ENCODE measurements around the gene EIF2S3.
"Not testable (repeated sequence)": the region's sequence is repeated elsewhere in the genome, so short reads cannot be mapped to it uniquely, and the experiment has no call there.

EIF2S3 gene

DNA sequence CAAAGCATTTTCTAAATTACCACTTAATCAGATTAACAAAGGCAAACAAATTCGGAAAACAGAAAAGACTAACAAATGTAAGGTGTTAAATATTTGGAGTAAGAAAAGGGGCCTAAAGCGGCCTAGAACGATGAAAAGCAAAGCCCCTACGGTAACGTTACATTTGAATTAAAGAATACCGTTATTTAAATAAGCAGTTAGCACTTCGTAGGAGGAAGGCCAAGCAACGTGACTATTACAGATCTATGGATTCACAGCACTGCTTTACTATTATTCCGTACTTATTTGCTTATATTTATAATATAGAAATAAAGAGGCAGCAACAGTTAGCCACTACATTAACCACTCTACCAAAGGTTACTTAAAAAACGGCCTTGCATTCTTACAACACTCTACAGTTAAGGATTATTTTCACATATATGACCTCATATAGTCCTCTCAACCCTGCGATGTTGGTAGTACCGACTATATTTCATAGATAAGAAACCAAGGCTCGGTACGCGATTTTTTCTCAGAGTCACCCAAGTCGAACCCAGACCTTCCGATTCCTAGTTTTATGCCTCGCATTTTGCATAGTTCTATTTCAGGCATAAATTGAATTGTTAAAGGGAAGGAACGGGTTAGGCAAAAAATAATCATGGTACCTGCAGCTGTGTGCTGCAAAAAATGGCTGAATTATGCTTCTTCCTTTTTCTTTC lies 30.6 kb upstream of the EIF2S3 start:
- Histone ChIP-seq H3K27me3 (ENCODE audit: control insufficient read depth, insufficient read depth, low read length, poor library complexity, severe bottlenecking) (no peaks in the 10 kb centered on the region), H3K36me3 (ENCODE audit: control insufficient read depth, insufficient read depth, low read length) (no peaks in the 10 kb centered on the region), H3K4me1 (ENCODE audit: control insufficient read depth, insufficient read depth, low read length) (no peaks in the 10 kb centered on the region), H3K4me3 (ENCODE audit: insufficient read depth, low read depth, low read length) (peak overlapping the region; percentile 58), H3K27ac (ENCODE audit: insufficient read depth, low read depth, low read length, poor library complexity, severe bottlenecking) (no peak overlapping the region), H3K9me3 (ENCODE audit: control insufficient read depth, low read length) (no peaks in the 10 kb centered on the region)
- WGBS, 2 experiments, result 2 to 3% methylated on average over 9 to 17 of the region's 19 CpGs

- no peaks in the 10 kb centered on the region for H3K4me1 ChIP-seq (ENCODE audit: control insufficient read depth, insufficient read depth, low read length)
- no peaks in the 10 kb centered on the region for H3K36me3 ChIP-seq (ENCODE audit: control insufficient read depth, insufficient read depth, low read length)
- H3K4me3 ChIP-seq (ENCODE audit: insufficient read depth, low read depth, low read length), result peak overlapping the region; percentile 58
- WGBS, 2 experiments, result 0 to 1% methylated on average over 106 to 111 of the region's 111 CpGs
- peak overlapping the region; percentile 90 for H3K27ac ChIP-seq (ENCODE audit: insufficient read depth, low read depth, low read length, poor library complexity, severe bottlenecking)
- H3K9me3 ChIP-seq (ENCODE audit: control insufficient read depth, low read length), result no peaks in the 10 kb centered on the region
- peaks cover 4% of the 10 kb centered on the region for H3K27me3 ChIP-seq (ENCODE audit: control insufficient read depth, insufficient read depth, low read length, poor library complexity, severe bottlenecking)
These were observed 29.7 kb upstream of the EIF2S3 start for GRCh38 chrX:24024819-24025740.

DNA sequence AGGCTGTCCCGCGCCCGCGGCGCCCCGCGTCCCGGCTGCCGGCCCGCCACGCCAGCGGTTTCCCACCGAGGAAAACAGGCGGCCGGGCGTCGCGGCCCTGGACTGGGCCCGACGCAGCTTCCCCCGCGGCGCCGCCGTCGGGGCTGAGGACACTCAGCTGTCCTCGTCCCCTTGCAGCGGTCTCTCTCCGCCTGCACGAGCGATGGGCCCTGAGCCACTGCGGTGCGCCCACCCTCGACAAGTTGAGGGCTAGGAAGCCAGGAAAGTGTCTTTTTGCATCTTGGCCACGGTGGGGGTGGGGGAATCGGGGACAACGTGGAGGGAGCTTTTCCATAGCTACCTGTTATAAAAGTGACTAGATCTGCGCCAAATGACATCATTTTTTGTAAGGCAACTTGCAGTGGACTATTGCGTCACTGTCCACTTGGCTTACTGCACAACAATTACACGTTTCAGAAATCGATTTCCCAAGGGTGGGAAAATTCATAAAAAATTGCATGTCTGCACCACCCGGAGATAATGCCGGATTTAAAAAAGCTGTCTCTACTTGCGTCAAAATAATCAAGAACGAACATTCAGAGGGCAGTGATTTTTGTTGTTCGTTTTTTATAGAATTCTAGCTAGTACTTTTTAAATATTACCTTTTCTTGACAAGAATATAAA lies 28.9 kb upstream of the EIF2S3 start:
- WGBS, 2 experiments, result 6 to 7% methylated on average over 43 to 45 of the region's 46 CpGs
- Histone ChIP-seq H3K36me3 (ENCODE audit: control insufficient read depth, insufficient read depth, low read length) (no peaks in the 10 kb centered on the region), H3K27ac (ENCODE audit: insufficient read depth, low read depth, low read length, poor library complexity, severe bottlenecking) (peak overlapping the region; percentile 90), H3K27me3 (ENCODE audit: control insufficient read depth, insufficient read depth, low read length, poor library complexity, severe bottlenecking) (peaks cover 10% of the 10 kb centered on the region), H3K9me3 (ENCODE audit: control insufficient read depth, low read length) (no peaks in the 10 kb centered on the region), H3K4me1 (ENCODE audit: control insufficient read depth, insufficient read depth, low read length) (no peaks in the 10 kb centered on the region), H3K4me3 (ENCODE audit: insufficient read depth, low read depth, low read length) (peak overlapping the region; percentile 58)

GRCh38 chrX:24026432-24026831 lies 28.3 kb upstream of the EIF2S3 start:
- Histone ChIP-seq H3K27me3 (ENCODE audit: control insufficient read depth, insufficient read depth, low read length, poor library complexity, severe bottlenecking) (peaks cover 10% of the 10 kb centered on the region), H3K4me1 (ENCODE audit: control insufficient read depth, insufficient read depth, low read length) (no peaks in the 10 kb centered on the region), H3K36me3 (ENCODE audit: control insufficient read depth, insufficient read depth, low read length) (no peaks in the 10 kb centered on the region), H3K4me3 (ENCODE audit: insufficient read depth, low read depth, low read length) (peak overlapping the region; percentile 58), H3K9me3 (ENCODE audit: control insufficient read depth, low read length) (no peaks in the 10 kb centered on the region), H3K27ac (ENCODE audit: insufficient read depth, low read depth, low read length, poor library complexity, severe bottlenecking) (no peak overlapping the region)
- WGBS, 2 experiments, result 49% methylated on average over 13 of the region's 13 CpGs

DNA sequence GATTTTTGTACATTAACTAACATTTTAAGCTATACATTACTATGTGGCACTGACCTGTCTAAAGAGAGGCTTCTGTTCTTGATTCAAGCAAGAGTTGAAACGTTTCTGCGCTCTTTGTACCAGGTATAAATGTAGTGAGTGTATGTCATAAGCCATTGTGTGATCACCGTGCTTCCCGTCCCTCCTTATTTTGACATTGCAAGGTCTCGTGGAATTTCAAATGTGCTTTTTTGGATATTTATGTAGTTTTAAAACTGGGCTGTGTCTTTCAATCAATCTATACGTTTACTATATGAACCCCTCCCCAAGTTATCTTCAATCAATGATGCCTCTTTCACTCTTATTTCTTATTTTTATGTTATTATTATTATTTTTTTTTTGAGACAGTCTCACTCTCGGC lies 27.7 kb upstream of the EIF2S3 start, which contains the start of gene KLHL15:
Gene KLHL15 (minus strand): TSS at position 101 of the 400 bp plus-strand sequence. CDS start 20,493 bp downstream, outside the sequence.
- H3K4me1 ChIP-seq (ENCODE audit: control insufficient read depth, insufficient read depth, low read length), result no peaks in the 10 kb centered on the region
- WGBS, 2 experiments, result 88 to 96% methylated on average over 5 to 6 of the region's 7 CpGs
- H3K36me3 ChIP-seq (ENCODE audit: control insufficient read depth, insufficient read depth, low read length), result no peaks in the 10 kb centered on the region
- H3K27ac ChIP-seq (ENCODE audit: insufficient read depth, low read depth, low read length, poor library complexity, severe bottlenecking), result peak within 1 kb of the TSS; percentile 90
- H3K27me3 ChIP-seq (ENCODE audit: control insufficient read depth, insufficient read depth, low read length, poor library complexity, severe bottlenecking), result peaks cover 10% of the 10 kb centered on the region
- peak within 1 kb of the TSS; percentile 58 for H3K4me3 ChIP-seq (ENCODE audit: insufficient read depth, low read depth, low read length)
- H3K9me3 ChIP-seq (ENCODE audit: control insufficient read depth, low read length), result no peaks in the 10 kb centered on the region

DNA sequence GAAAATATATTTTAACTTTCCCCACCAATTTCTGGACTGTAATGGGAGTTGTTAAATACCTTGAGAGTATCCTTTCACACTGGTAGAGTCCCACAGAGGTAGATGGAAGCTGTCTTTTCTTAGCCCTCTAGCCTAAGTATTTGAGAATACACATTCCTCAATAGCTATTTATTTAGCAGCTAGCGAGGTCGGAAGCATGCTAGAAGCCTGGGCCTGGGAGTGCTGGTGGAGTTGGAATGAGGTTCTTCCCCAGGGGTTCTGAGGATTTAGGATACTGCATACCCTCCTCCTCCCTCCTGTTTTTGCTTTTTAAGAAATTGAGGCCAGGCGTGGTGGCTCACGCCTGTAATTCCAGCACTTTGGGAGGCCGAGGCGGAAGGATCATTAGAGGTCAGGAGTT lies 26.8 kb upstream of the EIF2S3 start:
- no peak overlapping the region for H3K4me3 ChIP-seq (ENCODE audit: insufficient read depth, low read depth, low read length)
- peaks cover 10% of the 10 kb centered on the region for H3K27me3 ChIP-seq (ENCODE audit: control insufficient read depth, insufficient read depth, low read length, poor library complexity, severe bottlenecking)
- H3K9me3 ChIP-seq (ENCODE audit: control insufficient read depth, low read length), result no peaks in the 10 kb centered on the region
- 52 to 74% methylated on average over 4 to 6 of the region's 6 CpGs for WGBS, 2 experiments
- H3K36me3 ChIP-seq (ENCODE audit: control insufficient read depth, insufficient read depth, low read length), result no peaks in the 10 kb centered on the region
- no peak overlapping the region for H3K27ac ChIP-seq (ENCODE audit: insufficient read depth, low read depth, low read length, poor library complexity, severe bottlenecking)
- no peaks in the 10 kb centered on the region for H3K4me1 ChIP-seq (ENCODE audit: control insufficient read depth, insufficient read depth, low read length)

DNA sequence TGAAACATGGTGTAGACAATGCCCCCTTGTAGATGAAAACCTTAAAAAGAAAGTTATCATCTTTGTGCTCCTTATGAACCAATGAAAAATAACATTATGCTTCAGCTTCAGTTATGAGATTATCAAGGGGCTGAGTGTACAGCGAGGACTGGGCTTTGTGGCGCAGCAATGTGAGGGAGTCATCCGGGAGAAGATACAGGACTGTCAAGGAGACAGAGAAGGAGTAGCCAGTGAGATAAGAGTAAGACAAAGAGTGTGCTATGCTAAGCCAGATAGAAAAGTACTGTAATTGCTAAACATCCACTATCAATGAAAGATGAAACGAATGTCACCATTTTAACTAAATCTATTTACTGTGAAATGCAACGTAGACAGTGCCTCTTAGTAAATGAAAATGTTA lies 24.2 kb upstream of the EIF2S3 start:
- Histone ChIP-seq H3K4me1 (ENCODE audit: control insufficient read depth, insufficient read depth, low read length) (no peaks in the 10 kb centered on the region), H3K9me3 (ENCODE audit: control insufficient read depth, low read length) (no peaks in the 10 kb centered on the region), H3K27me3 (ENCODE audit: control insufficient read depth, insufficient read depth, low read length, poor library complexity, severe bottlenecking) (peaks cover 10% of the 10 kb centered on the region), H3K27ac (ENCODE audit: insufficient read depth, low read depth, low read length, poor library complexity, severe bottlenecking) (no peak overlapping the region), H3K4me3 (ENCODE audit: insufficient read depth, low read depth, low read length) (no peak overlapping the region), H3K36me3 (ENCODE audit: control insufficient read depth, insufficient read depth, low read length) (no peaks in the 10 kb centered on the region)
- WGBS, 2 experiments, result 92 to 95% methylated on average over 3 to 4 of the region's 5 CpGs

DNA sequence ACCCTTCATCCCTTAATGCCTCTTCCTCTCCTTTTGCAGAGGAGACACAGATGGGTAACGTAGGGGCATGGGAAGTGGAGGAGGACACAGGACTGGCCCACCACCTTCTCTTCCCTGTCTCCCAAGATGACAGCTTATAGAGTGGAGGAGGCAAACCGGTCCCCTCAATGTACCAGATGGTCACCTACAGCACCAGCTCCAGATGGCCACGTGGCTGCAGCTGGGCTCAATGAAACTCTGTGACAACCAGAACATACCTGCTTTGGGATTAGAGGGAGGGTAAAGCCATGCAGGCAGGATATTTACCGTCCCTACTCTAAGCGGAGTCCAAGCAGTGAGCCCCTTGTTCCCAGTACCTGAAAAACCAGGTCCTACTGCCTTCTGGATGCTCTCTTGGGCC lies 20.3 kb upstream of the EIF2S3 start:
- no peak overlapping the region for H3K27ac ChIP-seq (ENCODE audit: insufficient read depth, low read depth, low read length, poor library complexity, severe bottlenecking)
- H3K4me1 ChIP-seq (ENCODE audit: control insufficient read depth, insufficient read depth, low read length), result no peaks in the 10 kb centered on the region
- WGBS, 2 experiments, result 89 to 94% methylated on average over 5 of the region's 5 CpGs
- H3K27me3 ChIP-seq (ENCODE audit: control insufficient read depth, insufficient read depth, low read length, poor library complexity, severe bottlenecking), result peaks cover 10% of the 10 kb centered on the region
- no peaks in the 10 kb centered on the region for H3K36me3 ChIP-seq (ENCODE audit: control insufficient read depth, insufficient read depth, low read length)
- no peak overlapping the region for H3K4me3 ChIP-seq (ENCODE audit: insufficient read depth, low read depth, low read length)
- no peaks in the 10 kb centered on the region for H3K9me3 ChIP-seq (ENCODE audit: control insufficient read depth, low read length)

DNA sequence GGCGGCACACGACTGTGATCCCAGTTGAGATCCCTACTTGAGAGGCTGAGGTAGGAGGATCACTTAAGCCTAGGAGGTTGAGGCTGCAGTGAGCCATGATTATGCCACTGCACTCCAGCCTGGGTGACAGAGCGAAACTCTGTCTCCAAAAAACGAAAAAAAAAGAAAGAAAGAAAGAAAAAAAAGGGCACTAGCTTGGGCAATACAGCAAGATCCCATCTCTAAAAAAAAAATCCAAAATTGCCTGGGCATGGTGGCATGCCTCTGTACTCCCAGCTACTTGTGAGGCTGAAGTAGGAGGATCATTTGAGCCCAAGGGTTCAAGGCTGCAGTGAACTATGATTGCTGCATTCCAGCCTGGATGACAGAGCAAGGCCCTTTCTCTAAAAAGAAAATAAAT lies 17.0 kb upstream of the EIF2S3 start:
- no peaks in the 10 kb centered on the region for H3K36me3 ChIP-seq (ENCODE audit: control insufficient read depth, insufficient read depth, low read length)
- H3K9me3 ChIP-seq (ENCODE audit: control insufficient read depth, low read length), result no peaks in the 10 kb centered on the region
- H3K4me3 ChIP-seq (ENCODE audit: insufficient read depth, low read depth, low read length), result no peak overlapping the region
- no peaks in the 10 kb centered on the region for H3K27me3 ChIP-seq (ENCODE audit: control insufficient read depth, insufficient read depth, low read length, poor library complexity, severe bottlenecking)
- H3K27ac ChIP-seq (ENCODE audit: insufficient read depth, low read depth, low read length, poor library complexity, severe bottlenecking), result no peak overlapping the region
- no peaks in the 10 kb centered on the region for H3K4me1 ChIP-seq (ENCODE audit: control insufficient read depth, insufficient read depth, low read length)
- WGBS, 2 experiments, result 87 to 90% methylated on average over 3 to 4 of the region's 4 CpGs

DNA sequence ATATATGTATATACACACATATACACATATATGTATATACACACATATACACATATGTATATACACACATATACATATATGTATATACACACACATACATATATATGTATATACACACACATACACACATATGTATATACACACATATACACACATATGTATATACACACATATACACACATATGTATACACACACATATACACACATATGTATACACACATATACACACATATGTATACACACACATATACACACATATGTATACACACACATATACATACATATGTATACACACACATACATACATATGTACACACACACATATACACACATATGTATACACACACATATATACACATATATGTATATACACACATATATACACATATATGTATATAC lies 8.7 kb upstream of the EIF2S3 start:
- not testable (repeated sequence) for H3K27ac ChIP-seq (ENCODE audit: insufficient read depth, low read depth, low read length, poor library complexity, severe bottlenecking); H3K9me3 ChIP-seq (ENCODE audit: control insufficient read depth, low read length); H3K4me3 ChIP-seq (ENCODE audit: insufficient read depth, low read depth, low read length); H3K27me3 ChIP-seq (ENCODE audit: control insufficient read depth, insufficient read depth, low read length, poor library complexity, severe bottlenecking); H3K36me3 ChIP-seq (ENCODE audit: control insufficient read depth, insufficient read depth, low read length); H3K4me1 ChIP-seq (ENCODE audit: control insufficient read depth, insufficient read depth, low read length)

All from ectodermal cell (in vitro differentiated cells).